ENCODE measurements around the gene RIN2. TPM values are rescaled to one million over a fixed set of nuclear protein-coding genes. Genes with fewer than 3 reads are reported as not detected.

Gene RIN2
- total and polyA plus RNA-seq, 2 experiments from 2014 or later: 0.08 to 1.4 TPM

- no peak for TF ChIP-seq EZH2phosphoT487 (IDR thresholded peaks at IDR 0.05; ENCODE audit: unreplicated experiment)
- TF ChIP-seq EZH2 (IDR thresholded peaks at IDR 0.05; ENCODE audit: low read depth, unreplicated experiment): no peak
- TF ChIP-seq STAT1 (IDR thresholded peaks at IDR 0.05; ENCODE audit: unreplicated experiment): no peak
- no peak for TF ChIP-seq ZNF114 (CRISPR knock-in tag; IDR thresholded peaks at IDR 0.05)
- TF ChIP-seq JUNB (IDR thresholded peaks at IDR 0.05; ENCODE audit: unreplicated experiment): no peak
Measured at GRCh38 chr20:19756761-19757486, 1.1 kb upstream of the RIN2 start (continued).

GRCh38 chr20:19757487-19758132 is 448 bp upstream of the RIN2 start:
- H3K4me3 Mint-ChIP-seq: peak overlapping the region; percentile 95

DNA sequence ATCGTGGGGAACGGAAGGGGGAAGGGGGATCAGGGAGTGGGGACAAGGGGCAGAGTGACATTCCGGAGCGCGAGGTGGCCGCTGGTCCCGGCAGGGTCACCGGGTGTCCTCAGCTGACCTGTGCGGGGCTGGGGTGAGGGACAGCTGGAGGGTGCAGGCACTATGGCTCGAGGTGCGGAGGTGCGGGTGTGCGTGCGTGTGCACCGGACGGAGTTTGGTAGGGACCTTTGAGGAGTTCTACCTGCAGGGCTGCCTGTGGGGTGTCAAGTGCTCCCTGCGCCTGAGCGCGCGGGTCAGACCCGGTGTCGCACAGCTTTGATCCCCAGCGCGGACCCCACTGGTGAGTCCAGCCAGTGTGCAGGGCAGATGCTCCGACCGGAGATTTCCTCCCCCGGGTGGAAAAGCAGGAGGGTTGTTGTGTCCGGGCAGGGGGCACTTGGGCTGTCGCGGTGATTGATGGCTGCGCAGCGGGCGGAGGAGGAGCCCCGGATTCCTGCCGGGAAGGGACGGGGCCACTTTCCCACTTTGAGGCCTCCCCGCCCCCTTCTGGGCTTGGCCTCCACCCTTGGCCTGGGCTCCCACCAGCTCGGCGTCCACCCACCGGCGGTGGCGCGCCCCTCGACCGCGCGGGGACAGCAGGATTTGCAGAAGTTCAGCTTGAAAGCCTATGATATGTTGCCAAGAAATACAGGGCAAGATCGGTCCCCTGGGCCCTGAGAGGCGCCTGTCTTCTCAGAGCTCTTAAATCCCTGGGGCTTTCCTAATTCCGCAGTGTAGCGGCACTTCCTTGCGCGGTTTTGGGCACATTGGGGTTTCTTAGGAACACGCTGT is 658 bp downstream of the RIN2 start:
- peaks cover 9% of the 10 kb centered on the region for H3K4me1 Mint-ChIP-seq
- H3K4me3 Mint-ChIP-seq: peak overlapping the region; percentile 95
- H3K36me3 Mint-ChIP-seq (ENCODE audit: low read depth): no peaks in the 10 kb centered on the region
- no peaks in the 10 kb centered on the region for H3K9me3 Mint-ChIP-seq
- Histone ChIP-seq H3K36me3 (ENCODE audit: insufficient read depth) (no peaks in the 10 kb centered on the region), H3K79me2 (replicated peaks; ENCODE audit: insufficient read depth) (no peaks in the 10 kb centered on the region), H4K20me1 (replicated peaks; ENCODE audit: insufficient read depth) (no peaks in the 10 kb centered on the region), H2AFZ (peak overlapping the region; percentile 97), H3K27me3 (ENCODE audit: insufficient read depth) (peaks cover 39% of the 10 kb centered on the region), H3K9me2 (ENCODE audit: insufficient read depth) (no peaks in the 10 kb centered on the region), H3K27ac (ENCODE audit: low read depth) (0 out of 2 replicates have a peak overlapping the region, but pooled peaks have one; percentile 19), H3F3A (replicated peaks; ENCODE audit: low read depth) (no peaks in the 10 kb centered on the region; the same call in 1 of the 2 replicates), H3K4me1 (ENCODE audit: insufficient read depth) (peaks cover 10% of the 10 kb centered on the region), H3K4me2 (peak overlapping the region; percentile 99), H3K4me3 (peak overlapping the region; percentile 98)
- H3K27ac Mint-ChIP-seq: no peak overlapping the region
- ATAC-seq (peak; percentile 50), DNase-seq (ENCODE audit: low spot score) (peak; percentile 79)
- peaks cover 30% of the 10 kb centered on the region for H3K27me3 Mint-ChIP-seq (ENCODE audit: insufficient read depth, low read depth, poor library complexity)
- TF ChIP-seq, protein P1, sequence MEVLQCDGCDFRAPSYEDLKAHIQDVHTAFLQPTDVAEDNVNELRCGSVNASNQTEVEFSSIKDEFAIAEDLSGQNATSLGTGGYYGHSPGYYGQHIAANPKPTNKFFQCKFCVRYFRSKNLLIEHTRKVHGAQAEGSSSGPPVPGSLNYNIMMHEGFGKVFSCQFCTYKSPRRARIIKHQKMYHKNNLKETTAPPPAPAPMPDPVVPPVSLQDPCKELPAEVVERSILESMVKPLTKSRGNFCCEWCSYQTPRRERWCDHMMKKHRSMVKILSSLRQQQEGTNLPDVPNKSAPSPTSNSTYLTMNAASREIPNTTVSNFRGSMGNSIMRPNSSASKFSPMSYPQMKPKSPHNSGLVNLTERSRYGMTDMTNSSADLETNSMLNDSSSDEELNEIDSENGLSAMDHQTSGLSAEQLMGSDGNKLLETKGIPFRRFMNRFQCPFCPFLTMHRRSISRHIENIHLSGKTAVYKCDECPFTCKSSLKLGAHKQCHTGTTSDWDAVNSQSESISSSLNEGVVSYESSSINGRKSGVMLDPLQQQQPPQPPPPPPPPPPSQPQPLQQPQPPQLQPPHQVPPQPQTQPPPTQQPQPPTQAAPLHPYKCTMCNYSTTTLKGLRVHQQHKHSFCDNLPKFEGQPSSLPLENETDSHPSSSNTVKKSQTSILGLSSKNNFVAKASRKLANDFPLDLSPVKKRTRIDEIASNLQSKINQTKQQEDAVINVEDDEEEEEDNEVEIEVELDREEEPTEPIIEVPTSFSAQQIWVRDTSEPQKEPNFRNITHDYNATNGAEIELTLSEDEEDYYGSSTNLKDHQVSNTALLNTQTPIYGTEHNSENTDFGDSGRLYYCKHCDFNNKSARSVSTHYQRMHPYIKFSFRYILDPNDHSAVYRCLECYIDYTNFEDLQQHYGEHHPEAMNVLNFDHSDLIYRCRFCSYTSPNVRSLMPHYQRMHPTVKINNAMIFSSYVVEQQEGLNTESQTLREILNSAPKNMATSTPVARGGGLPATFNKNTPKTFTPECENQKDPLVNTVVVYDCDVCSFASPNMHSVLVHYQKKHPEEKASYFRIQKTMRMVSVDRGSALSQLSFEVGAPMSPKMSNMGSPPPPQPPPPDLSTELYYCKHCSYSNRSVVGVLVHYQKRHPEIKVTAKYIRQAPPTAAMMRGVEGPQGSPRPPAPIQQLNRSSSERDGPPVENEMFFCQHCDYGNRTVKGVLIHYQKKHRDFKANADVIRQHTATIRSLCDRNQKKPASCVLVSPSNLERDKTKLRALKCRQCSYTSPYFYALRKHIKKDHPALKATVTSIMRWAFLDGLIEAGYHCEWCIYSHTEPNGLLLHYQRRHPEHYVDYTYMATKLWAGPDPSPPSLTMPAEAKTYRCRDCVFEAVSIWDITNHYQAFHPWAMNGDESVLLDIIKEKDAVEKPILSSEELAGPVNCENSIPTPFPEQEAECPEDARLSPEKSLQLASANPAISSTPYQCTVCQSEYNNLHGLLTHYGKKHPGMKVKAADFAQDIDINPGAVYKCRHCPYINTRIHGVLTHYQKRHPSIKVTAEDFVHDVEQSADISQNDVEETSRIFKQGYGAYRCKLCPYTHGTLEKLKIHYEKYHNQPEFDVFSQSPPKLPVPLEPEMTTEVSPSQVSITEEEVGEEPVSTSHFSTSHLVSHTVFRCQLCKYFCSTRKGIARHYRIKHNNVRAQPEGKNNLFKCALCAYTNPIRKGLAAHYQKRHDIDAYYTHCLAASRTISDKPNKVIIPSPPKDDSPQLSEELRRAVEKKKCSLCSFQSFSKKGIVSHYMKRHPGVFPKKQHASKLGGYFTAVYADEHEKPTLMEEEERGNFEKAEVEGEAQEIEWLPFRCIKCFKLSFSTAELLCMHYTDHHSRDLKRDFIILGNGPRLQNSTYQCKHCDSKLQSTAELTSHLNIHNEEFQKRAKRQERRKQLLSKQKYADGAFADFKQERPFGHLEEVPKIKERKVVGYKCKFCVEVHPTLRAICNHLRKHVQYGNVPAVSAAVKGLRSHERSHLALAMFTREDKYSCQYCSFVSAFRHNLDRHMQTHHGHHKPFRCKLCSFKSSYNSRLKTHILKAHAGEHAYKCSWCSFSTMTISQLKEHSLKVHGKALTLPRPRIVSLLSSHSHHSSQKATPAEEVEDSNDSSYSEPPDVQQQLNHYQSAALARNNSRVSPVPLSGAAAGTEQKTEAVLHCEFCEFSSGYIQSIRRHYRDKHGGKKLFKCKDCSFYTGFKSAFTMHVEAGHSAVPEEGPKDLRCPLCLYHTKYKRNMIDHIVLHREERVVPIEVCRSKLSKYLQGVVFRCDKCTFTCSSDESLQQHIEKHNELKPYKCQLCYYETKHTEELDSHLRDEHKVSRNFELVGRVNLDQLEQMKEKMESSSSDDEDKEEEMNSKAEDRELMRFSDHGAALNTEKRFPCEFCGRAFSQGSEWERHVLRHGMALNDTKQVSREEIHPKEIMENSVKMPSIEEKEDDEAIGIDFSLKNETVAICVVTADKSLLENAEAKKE (CRISPR knock-in tag; IDR thresholded peaks at IDR 0.05): no peak
- TF ChIP-seq NANOG (IDR thresholded peaks at IDR 0.05; ENCODE audit: borderline replicate concordance): no peak
- TF ChIP-seq JUNB (IDR thresholded peaks at IDR 0.05; ENCODE audit: unreplicated experiment): no peak
- TF ChIP-seq EZH2 (IDR thresholded peaks at IDR 0.05; ENCODE audit: low read depth, unreplicated experiment): no peak
- TF ChIP-seq, protein P2, sequence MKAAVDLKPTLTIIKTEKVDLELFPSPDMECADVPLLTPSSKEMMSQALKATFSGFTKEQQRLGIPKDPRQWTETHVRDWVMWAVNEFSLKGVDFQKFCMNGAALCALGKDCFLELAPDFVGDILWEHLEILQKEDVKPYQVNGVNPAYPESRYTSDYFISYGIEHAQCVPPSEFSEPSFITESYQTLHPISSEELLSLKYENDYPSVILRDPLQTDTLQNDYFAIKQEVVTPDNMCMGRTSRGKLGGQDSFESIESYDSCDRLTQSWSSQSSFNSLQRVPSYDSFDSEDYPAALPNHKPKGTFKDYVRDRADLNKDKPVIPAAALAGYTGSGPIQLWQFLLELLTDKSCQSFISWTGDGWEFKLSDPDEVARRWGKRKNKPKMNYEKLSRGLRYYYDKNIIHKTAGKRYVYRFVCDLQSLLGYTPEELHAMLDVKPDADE (IDR thresholded peaks at IDR 0.05): no peak
- TF ChIP-seq STAT1 (IDR thresholded peaks at IDR 0.05; ENCODE audit: unreplicated experiment): no peak

More at GRCh38 chr20:19757487-19758132, 448 bp upstream of the RIN2 start:
- H3K4me3 ChIP-seq: peak overlapping the region; percentile 98
- Mint-ChIP-seq H3K36me3 (ENCODE audit: low read depth) (no peaks in the 10 kb centered on the region), H3K4me1 (peaks cover 9% of the 10 kb centered on the region), H3K27me3 (ENCODE audit: insufficient read depth, low read depth, poor library complexity) (peaks cover 34% of the 10 kb centered on the region), H3K9me3 (no peaks in the 10 kb centered on the region), H3K27ac (peak overlapping the region; percentile 77; the same call in 1 of the 2 replicates)
- no peaks in the 10 kb centered on the region for H3K36me3 ChIP-seq (ENCODE audit: insufficient read depth)
- no peaks in the 10 kb centered on the region for H4K20me1 ChIP-seq (replicated peaks; ENCODE audit: insufficient read depth)
- DNase-seq (ENCODE audit: low spot score) (peak; percentile 98), ATAC-seq (peak; percentile 83)
- H2AFZ ChIP-seq: peak overlapping the region; percentile 100
- no peaks in the 10 kb centered on the region for H3K9me2 ChIP-seq (ENCODE audit: insufficient read depth)
- H3K79me2 ChIP-seq (replicated peaks; ENCODE audit: insufficient read depth): no peaks in the 10 kb centered on the region
- peak overlapping the region; percentile 99 for H3K4me2 ChIP-seq
- no peaks in the 10 kb centered on the region; the same call in 1 of the 2 replicates for H3F3A ChIP-seq (replicated peaks; ENCODE audit: low read depth)
- TF ChIP-seq JUNB (IDR thresholded peaks at IDR 0.05; ENCODE audit: unreplicated experiment): no peak
- TF ChIP-seq NANOG (IDR thresholded peaks at IDR 0.05; ENCODE audit: borderline replicate concordance): no peak
- TF ChIP-seq POLR2AphosphoS5 (IDR thresholded peaks at IDR 0.05; ENCODE audit: low read depth): 0 out of 2 replicates have a peak, but pooled peaks have one; percentile 27
- H3K27ac ChIP-seq (ENCODE audit: low read depth): no peak overlapping the region
- H3K4me1 ChIP-seq (ENCODE audit: insufficient read depth): peaks cover 10% of the 10 kb centered on the region
- peaks cover 39% of the 10 kb centered on the region for H3K27me3 ChIP-seq (ENCODE audit: insufficient read depth)

All from GM23338 (cell line).